Stimulated activated effector memory CD8-positive, alpha-beta T cell treated with anti-CD3 and anti-CD28 coated beads, Interleukin-12 subunit alpha, Interleukin-12 subunit beta, amount 100 ng/mL, for 72 hours (primary cell): ENCODE measurements around the gene UNCX.

Source experiments
- ATAC-seq: fragments of 150-1000 bp; cut with Tn5 transposase; 2 replicates; pipeline ENCODE4 v1.10.0; 2021
- DNase-seq, 2 donors: peaks; one replicate each; pipeline ENCODE4 v3.0.0; 2021 to 2022; ENCODE audit warnings: low spot score in 2 of 2
- H3K27ac Mint-ChIP-seq: one replicate; pipeline ENCODE4 v1.8.0; 2022; ENCODE audit warnings: mild to moderate bottlenecking, mixed read lengths
- H3K36me3 Mint-ChIP-seq: one replicate; pipeline ENCODE4 v1.8.0; 2022; ENCODE audit warnings: mild to moderate bottlenecking, mixed read lengths
- H3K4me1 Mint-ChIP-seq: one replicate; pipeline ENCODE4 v1.8.0; 2022; ENCODE audit warnings: mixed read lengths
- H3K4me3 Mint-ChIP-seq: one replicate; pipeline ENCODE4 v1.8.0; 2022; ENCODE audit warnings: mild to moderate bottlenecking, mixed read lengths
- H3K9me3 Mint-ChIP-seq: one replicate; pipeline ENCODE4 v1.8.0; 2022; ENCODE audit warnings: mixed read lengths

The UNCX gene

GRCh38 chr7:1282679-1283078 lies 50.0 kb downstream of the UNCX start:
- no peak for DNase-seq
- H3K4me1 Mint-ChIP-seq = no peaks in the 10 kb centered on the region
- H3K4me3 Mint-ChIP-seq = no peak overlapping the region
- no peak overlapping the region for H3K27ac Mint-ChIP-seq
- peaks cover 5% of the 10 kb centered on the region for H3K9me3 Mint-ChIP-seq
- H3K36me3 Mint-ChIP-seq = no peaks in the 10 kb centered on the region
- ATAC-seq = no peak

- ATAC-seq (no peak), DNase-seq (no peak)
- Mint-ChIP-seq H3K4me1 (no peaks in the 10 kb centered on the region), H3K9me3 (peaks cover 5% of the 10 kb centered on the region), H3K4me3 (no peak overlapping the region), H3K36me3 (no peaks in the 10 kb centered on the region), H3K27ac (no peak overlapping the region)
These were observed 50.7 kb downstream of the UNCX start for GRCh38 chr7:1283337-1283736.

- H3K9me3 Mint-ChIP-seq = peaks cover 5% of the 10 kb centered on the region
- H3K27ac Mint-ChIP-seq = no peak overlapping the region
- H3K4me3 Mint-ChIP-seq = no peak overlapping the region
- no peaks in the 10 kb centered on the region for H3K36me3 Mint-ChIP-seq
- ATAC-seq (no peak), DNase-seq (no peak)
- no peaks in the 10 kb centered on the region for H3K4me1 Mint-ChIP-seq
These were observed 51.5 kb downstream of the UNCX start for GRCh38 chr7:1283941-1284742.

GRCh38 chr7:1284743-1285458 lies 52.2 kb downstream of the UNCX start:
- H3K4me3 Mint-ChIP-seq = no peak overlapping the region
- DNase-seq = no peak
- H3K27ac Mint-ChIP-seq = no peak overlapping the region

GRCh38 chr7:1285556-1286301 lies 53.1 kb downstream of the UNCX start:
- no peak for DNase-seq
- H3K4me1 Mint-ChIP-seq = peaks cover 9% of the 10 kb centered on the region
- H3K4me3 Mint-ChIP-seq = no peak overlapping the region
- ATAC-seq = no peak
- H3K9me3 Mint-ChIP-seq = no peaks in the 10 kb centered on the region
- H3K27ac Mint-ChIP-seq = no peak overlapping the region
- no peaks in the 10 kb centered on the region for H3K36me3 Mint-ChIP-seq

More at GRCh38 chr7:1284743-1285458, 52.2 kb downstream of the UNCX start:
- ATAC-seq = no peak
- Mint-ChIP-seq H3K36me3 (no peaks in the 10 kb centered on the region), H3K4me1 (peaks cover under 1% of the 10 kb centered on the region), H3K9me3 (peaks cover 5% of the 10 kb centered on the region)
